GM18909 (cell line): ENCODE results near the gene CPSF4L.
"Not testable (repeated sequence)": the region's sequence is repeated elsewhere in the genome, so short reads cannot be mapped to it uniquely, and the experiment has no call there.

ENCODE experiments used
- ATAC-seq: cut with Tn5 transposase; IDR thresholded peaks from one replicate; pipeline ENCODE4 v1.9.1; 2021; ENCODE audit warnings: mild to moderate bottlenecking; ENCODE audit not compliant: unreplicated experiment, poor library complexity

Gene CPSF4L

GRCh38 chr17:73261617-73261951 is at the start of gene CPSF4L:
Gene CPSF4L, minus strand, starts transcription at chr17:73261880. Its CDS starts 62 bp downstream, at chr17:73261818.
- no peak for ATAC-seq

GRCh38 chr17:73311428-73311780 is 49.7 kb upstream of the CPSF4L start:
- peak; percentile 24 for ATAC-seq

GRCh38 chr17:73309727-73310596 is 48.3 kb upstream of the CPSF4L start:
- no peak for ATAC-seq

- ATAC-seq, result not testable (repeated sequence)
These were observed 47.3 kb upstream of the CPSF4L start for GRCh38 chr17:73308959-73309358.

- no peak for ATAC-seq
These were observed 46.5 kb upstream of the CPSF4L start for GRCh38 chr17:73308017-73308823.

GRCh38 chr17:73307130-73307529 is 45.5 kb upstream of the CPSF4L start:
- ATAC-seq, result no peak

DNA sequence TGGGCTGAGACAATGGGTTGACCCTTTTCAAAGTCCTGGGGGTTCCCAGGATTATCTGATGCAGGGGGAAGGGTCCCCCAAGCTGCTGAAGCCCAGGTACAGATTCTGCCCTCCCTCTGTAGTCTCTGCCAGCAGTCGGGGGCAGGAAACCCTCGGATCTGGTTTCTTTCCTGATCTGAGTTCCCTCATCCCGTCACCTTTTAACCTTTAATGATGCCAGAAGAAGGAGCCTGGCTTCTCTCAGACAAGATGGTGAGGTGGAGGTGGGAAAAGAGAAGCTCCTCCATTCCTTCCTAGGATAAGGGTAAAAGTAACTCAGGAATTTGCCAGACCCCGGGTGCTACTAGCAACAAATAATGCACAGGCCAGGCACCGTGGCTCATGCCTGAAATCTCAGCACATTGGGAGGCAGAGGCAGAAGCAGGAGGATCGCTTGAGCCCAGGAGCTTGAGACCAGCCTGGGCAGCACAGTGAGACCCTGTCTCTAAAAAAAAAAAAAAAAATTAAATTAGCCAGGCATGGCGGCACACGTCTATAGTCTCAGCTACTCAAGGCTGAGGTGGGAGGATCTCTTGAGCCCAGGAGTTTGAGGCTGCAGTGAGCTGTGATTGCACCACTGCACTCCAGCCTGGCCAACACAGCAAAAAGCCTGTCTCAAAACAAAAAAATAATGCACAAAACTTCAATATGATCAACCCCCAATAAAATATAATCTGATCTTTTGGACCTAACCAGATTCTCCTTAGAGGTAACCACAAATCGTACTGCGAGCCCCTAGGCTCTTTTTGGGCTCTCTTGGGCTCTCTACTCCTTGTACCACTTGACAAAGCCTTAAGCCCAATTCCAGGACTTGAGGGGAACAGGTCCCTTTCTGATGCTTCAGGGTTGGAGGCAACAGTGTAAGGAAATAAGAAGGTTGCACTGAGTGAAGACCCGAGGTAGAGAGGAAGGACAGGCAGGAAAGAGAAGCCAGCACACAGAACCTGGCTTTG is 44.5 kb upstream of the CPSF4L start:
- ATAC-seq, result no peak

- ATAC-seq, result no peak
These were observed 43.5 kb upstream of the CPSF4L start for GRCh38 chr17:73304971-73305812.

DNA sequence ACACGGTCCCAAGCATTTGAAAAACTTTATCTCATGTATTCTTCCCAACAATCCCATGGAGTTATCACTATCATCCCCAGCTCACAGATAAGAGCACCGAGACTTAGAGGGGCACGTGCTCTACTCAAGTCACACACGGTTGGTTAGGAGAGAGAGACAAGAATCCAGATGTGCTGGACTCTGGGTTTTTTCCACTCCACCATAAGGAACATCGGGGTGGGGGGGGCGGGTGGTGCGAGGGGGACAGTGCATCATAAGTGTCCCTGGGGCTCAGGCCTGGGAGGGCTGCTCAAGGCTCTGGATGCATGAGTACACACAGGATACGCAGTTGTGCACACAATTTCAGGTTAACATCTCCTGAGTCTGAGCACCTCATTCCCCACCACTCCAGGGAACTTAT is 42.8 kb upstream of the CPSF4L start:
- no peak for ATAC-seq

DNA sequence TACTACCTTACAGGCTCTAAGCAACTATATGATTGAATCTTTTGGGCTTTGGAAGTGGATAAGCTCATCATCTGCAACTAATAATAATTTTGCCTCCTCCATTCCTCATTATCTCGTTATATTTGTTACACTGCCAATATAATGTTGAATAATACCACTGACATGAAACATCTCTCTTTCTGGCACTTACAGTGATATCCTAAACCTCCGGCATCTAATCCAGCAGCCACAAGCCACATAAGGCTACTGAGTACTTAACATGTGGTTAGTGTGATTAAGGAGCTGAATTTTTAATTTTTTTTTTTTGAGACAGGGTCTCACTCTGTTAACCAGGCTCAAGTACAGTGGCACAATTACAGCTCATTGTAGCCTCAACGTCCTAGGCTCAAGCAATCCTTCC is 40.5 kb upstream of the CPSF4L start:
- no peak for ATAC-seq

DNA sequence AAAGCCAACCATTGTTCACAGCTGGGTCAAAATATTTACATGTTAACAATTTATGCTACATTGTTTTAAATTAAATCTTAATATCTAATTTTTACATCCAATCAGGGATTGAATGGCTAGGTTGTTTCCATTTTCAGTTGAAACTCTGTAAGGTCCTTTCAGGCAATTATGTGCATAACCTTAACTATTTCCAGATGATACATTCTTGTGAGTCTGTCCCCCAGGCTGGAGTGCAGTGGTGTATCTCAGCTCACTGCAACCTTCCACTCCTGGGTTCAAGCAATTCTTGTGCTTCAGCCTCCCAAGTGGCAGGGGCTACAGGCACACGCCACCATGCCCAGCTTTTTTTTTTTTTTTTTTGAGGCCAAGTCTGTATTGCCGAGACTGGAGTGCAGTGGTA is 39.7 kb upstream of the CPSF4L start:
- no peak for ATAC-seq

DNA sequence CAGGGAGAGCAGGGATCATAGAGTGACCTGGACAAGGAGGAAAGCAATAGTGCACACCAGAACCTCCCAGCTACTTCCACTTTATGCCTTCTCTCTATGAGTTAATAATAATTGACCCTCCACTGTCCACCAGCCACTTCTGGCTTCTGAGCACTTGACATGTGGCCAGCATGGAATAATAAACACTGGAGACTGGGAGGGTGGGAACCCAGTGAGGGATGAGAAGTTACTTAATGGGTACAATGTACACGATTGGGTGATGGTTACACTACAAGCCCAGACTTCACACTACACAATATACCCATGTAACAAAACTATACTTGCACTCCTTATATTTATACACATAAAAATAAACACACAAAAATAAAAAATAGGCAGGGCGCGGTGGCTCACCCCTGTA is 38.7 kb upstream of the CPSF4L start:
- ATAC-seq, result no peak

DNA sequence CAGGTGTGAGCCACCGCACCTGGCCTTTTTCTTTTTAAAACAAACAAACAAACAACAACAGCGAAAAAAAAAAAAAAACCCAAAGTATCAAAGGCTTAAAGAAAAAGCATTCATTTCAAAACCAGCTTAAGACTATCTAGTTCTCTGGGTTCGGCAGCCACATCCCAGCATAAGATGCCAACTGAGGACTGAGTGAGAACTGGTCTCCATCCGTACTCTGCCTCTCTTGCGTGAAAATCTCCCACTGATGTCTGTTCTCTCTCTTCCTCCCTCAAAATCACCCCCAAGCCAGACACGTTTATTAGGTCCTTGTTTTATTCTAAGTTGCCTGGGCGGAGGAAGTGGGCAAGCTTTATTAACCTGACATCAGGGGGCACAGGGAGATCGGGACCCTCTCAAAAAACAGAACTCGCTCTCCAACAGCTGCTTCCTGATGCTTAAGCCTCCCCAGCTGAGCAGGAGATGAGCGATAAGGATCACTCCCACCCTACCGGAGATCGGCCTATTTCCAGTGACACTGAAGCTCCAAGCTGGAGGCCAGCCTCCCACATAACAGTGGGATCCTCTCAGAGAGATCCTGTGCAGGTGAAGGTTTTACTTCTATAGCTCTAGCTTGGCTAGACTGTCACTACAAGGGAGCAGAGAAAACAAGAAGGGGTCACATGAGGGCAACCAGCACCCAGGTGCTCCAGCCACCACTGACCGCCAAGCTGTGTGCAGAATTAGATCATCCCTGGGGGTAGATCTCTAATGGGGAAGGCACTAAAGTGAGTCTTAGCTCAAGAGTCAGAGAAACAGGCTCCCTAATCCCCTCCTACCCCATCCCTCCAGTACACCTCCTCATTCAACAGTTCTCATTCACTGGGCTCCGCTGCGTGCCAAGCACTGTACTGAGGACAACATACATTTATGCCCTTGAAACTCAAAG is 36.5 kb upstream of the CPSF4L start:
- peak; percentile 83 for ATAC-seq

DNA sequence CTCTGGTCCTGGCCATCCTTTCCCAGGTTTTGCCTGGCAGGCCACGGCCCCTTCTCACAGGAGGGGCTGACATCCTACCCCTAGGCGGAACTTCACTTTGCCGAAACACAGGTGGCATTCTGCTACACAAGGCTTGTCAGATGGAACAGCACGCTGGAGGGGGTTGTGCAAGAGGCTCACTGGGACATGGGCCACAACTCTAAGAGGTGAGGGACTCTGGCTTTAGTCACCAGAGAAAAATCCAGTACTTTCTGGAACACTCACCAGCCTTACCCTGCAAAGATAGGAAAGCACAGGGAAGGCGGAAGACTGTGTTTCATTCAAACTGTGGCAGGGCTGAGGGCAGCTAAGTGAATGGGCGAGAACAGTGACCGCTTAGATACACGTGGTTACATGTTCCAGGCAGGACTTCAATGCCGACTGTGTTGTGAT is 31.8 kb upstream of the CPSF4L start:
- no peak for ATAC-seq

DNA sequence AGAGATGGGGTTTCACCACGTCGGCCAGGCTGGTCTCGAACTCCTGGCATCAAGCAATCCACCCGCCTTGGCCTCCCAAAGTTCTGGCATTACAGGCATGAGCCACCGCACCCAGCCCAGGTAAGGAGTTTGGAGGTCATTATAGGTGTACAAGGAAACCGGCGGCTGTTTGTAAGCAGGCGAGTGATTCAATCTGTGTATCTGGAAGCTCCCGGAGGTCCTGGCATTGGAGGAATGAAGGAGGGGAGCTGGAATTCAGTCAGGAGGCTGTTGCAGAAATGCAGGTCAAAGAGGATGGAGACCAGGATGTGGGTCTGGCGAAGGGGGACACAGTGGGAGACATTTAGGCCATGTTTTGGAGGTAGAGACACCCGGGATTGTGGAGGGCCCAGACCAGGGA is 31.4 kb upstream of the CPSF4L start:
- ATAC-seq, result no peak

DNA sequence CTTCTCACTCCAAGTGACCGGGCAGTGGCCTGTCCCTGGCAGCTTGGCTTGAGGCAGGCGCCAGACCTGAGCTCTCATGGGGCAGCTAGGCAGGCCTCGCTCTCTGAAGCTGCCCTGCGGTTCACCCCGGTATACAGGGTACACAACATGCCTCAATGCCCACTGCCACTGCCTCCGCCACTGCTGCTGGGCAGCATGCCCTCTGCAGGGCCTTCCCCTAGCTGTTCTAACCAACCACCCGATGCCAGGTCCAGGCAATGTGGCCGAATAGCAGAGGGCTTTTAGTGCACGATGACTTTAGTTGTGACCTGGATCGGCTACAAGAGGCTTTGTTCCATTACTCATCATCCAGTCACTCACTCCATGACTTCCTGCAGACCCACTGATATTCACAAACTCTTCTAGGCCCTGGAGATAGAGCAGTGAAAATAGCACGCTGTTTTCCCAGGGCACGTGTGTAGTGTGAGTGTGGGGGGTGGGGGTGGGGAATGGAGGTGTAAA is 30.4 kb upstream of the CPSF4L start:
- no peak for ATAC-seq

DNA sequence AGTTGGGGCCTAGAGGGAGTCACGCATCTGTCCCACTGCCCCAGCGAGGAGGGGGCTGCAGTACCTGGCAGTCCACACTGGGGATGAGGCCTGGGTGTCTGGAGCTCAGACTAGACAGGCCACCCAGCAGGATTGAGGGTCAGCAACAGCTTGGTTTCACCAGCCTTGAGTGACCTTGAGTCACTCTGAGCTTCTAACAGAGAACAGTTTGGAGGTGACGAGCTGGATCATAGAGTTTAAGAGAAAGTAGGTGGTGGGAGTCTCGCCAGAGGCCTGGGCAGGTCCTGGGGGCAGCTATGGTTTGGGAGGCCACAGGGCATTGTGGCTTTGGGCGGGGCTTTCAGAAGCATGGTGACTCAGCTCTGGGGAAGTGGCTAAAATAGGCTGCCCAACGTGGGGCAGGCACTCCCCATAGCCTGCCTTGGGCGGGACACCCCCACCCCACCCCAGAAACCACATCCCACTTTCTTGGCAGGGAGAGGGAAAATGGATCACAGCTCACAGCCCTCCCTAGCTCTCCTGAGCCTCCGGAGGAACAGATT is 29.7 kb upstream of the CPSF4L start:
- ATAC-seq, result peak; percentile 92
